Smooth muscle cell (in vitro differentiated cells): ENCODE measurements around the gene SESN1. TPM values are rescaled to one million over a fixed set of nuclear protein-coding genes. Genes with fewer than 3 reads are reported as not detected.

Source experiments
- DNase-seq: peaks from one replicate; lab custom pipeline; 2025; ENCODE audit not compliant: unreplicated experiment; lab: John Stamatoyannopoulos, UW
- H2AFZ ChIP-seq: fragments of 200-600 bp; sonication (generic); 2 replicates; pipeline ENCODE4 v1.6.0; 2016; ENCODE audit warnings: antibody characterized with exemption, low read depth, mild to moderate bottlenecking
- H3F3A ChIP-seq: fragments of 200-600 bp; sonication (generic); 2 replicates; pipeline ENCODE4 v1.6.0; 2017; ENCODE audit warnings: antibody characterized with exemption, low read depth
- H3K27ac ChIP-seq: fragments of 200-600 bp; sonication (generic); 2 replicates; pipeline ENCODE4 v1.5.1; 2016; ENCODE audit warnings: low read depth, mild to moderate bottlenecking
- H3K27me3 ChIP-seq: fragments of 200-600 bp; sonication (generic); 2 replicates; pipeline ENCODE4 v1.6.1; 2016; ENCODE audit warnings: low read depth, mild to moderate bottlenecking
- H3K36me3 ChIP-seq: fragments of 200-600 bp; sonication (generic); 2 replicates; pipeline ENCODE4 v1.5.1; 2016; ENCODE audit warnings: low read depth
- H3K4me1 ChIP-seq: fragments of 200-600 bp; sonication (generic); 2 replicates; pipeline ENCODE4 v1.5.1; 2016; ENCODE audit warnings: low read depth
- H3K4me2 ChIP-seq: fragments of 200-600 bp; sonication (generic); 2 replicates; pipeline ENCODE4 v1.6.0; 2016; ENCODE audit warnings: mild to moderate bottlenecking
- H3K4me3 ChIP-seq: fragments of 200-600 bp; sonication (generic); 2 replicates; pipeline ENCODE4 v1.5.1; 2016; ENCODE audit warnings: mild to moderate bottlenecking
- H3K79me2 ChIP-seq: fragments of 200-600 bp; sonication (generic); 2 replicates; pipeline ENCODE4 v1.6.0; 2016; ENCODE audit warnings: low read depth, mild to moderate bottlenecking
- H3K9ac ChIP-seq: fragments of 200-600 bp; sonication (generic); 2 replicates; pipeline ENCODE4 v1.6.0; 2016; ENCODE audit warnings: low read depth
- H3K9me3 ChIP-seq: fragments of 200-600 bp; sonication (generic); replicated peaks from 2 replicates; pipeline ENCODE4 v1.5.1; 2016; ENCODE audit warnings: low read depth
- H4K20me1 ChIP-seq: fragments of 200-600 bp; sonication (generic); 2 replicates; pipeline ENCODE4 v1.6.0; 2016; ENCODE audit warnings: low read depth
- WGBS: methylation state at CpG from one replicate; pipeline ENCODE4 v1.1.7; 2016; ENCODE audit warnings: low lambda C conversion rate; 5-methylcytosine and 5-hydroxymethylcytosine counted together
- polyA plus RNA-seq: library from polyadenylated mRNA; unstranded; fragments of >200 nt; fragmentation: Nextera tagmentation; extraction: Ambion mirVana; gene quantifications from 2 replicates; pipeline ENCODE4 v1.2.1, GENCODE V29; 2016
- total RNA-seq: library from RNA; depleted of rRNA; stranded (reverse); fragments of >200 nt; gene quantifications from 2 replicates; pipeline ENCODE4 v1.2.3, GENCODE V29; 2014
- TF ChIP-seq, protein P1 (sequence below): fragments of 200-600 bp; sonication (generic); IDR thresholded peaks from 2 replicates; pipeline ENCODE4 v1.5.1; 2017; ENCODE audit warnings: borderline replicate concordance, mild to moderate bottlenecking, antibody characterized with exemption; ENCODE audit not compliant: insufficient read depth, poor library complexity, severe bottlenecking

The SESN1 gene
- total and polyA plus RNA-seq, 2 experiments from 2014 or later: 24.1 to 38.7 TPM

DNA sequence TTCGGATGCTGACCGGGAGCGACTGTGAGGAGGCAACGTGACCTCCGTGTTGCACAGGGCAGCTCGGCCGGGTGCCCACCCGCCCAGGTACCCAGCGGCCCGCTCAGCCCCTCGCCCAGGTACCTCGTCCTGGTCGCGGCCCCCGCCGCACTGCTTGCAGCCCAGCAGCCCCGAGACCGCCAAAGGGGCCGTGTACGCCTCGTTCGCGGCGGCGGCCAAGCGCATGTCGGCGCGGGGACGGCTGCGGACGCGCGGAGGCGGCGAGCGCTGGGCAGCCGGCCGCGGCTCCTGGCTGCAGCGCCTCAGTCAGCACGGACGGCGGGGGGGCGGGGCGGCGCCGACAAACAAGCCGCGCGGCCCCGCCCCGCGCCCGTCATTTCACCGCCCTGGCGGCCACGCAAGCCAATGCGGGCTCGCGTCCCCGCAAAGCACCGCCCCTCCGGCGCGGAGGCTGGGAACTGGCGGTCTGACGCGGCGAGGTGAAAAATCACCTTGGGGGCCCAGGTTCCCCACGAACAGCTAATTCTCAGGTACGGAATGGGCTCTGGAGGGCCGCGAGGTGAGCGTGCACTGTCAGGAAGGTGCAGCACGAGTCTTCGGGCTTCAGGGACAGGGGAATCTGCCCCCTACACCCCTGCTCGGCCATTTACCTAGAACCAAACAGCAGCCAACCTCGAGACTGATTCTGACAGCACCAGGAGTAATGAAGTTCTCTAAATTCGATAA is 85.2 kb downstream of the SESN1 start:
- peak overlapping the region; percentile 97 for H2AFZ ChIP-seq
- peaks cover 44% of the 10 kb centered on the region for H3K79me2 ChIP-seq
- H3K4me2 ChIP-seq: peak overlapping the region; percentile 99
- H3K4me3 ChIP-seq: peak overlapping the region; percentile 81
- peak; percentile 68 for DNase-seq
- no peaks in the 10 kb centered on the region for H3K27me3 ChIP-seq
- peaks cover 40% of the 10 kb centered on the region for H4K20me1 ChIP-seq
- TF ChIP-seq, protein P1, sequence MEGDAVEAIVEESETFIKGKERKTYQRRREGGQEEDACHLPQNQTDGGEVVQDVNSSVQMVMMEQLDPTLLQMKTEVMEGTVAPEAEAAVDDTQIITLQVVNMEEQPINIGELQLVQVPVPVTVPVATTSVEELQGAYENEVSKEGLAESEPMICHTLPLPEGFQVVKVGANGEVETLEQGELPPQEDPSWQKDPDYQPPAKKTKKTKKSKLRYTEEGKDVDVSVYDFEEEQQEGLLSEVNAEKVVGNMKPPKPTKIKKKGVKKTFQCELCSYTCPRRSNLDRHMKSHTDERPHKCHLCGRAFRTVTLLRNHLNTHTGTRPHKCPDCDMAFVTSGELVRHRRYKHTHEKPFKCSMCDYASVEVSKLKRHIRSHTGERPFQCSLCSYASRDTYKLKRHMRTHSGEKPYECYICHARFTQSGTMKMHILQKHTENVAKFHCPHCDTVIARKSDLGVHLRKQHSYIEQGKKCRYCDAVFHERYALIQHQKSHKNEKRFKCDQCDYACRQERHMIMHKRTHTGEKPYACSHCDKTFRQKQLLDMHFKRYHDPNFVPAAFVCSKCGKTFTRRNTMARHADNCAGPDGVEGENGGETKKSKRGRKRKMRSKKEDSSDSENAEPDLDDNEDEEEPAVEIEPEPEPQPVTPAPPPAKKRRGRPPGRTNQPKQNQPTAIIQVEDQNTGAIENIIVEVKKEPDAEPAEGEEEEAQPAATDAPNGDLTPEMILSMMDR: no peak
- H3K4me1 ChIP-seq: peaks cover 25% of the 10 kb centered on the region
- peak overlapping the region; percentile 84 for H3K9ac ChIP-seq
- peak overlapping the region; percentile 92 for H3K27ac ChIP-seq
- under 1% methylated on average over 71 of the region's 80 CpGs for WGBS
- H3K36me3 ChIP-seq: no peaks in the 10 kb centered on the region
- H3F3A ChIP-seq: no peaks in the 10 kb centered on the region
- no peaks in the 10 kb centered on the region for H3K9me3 ChIP-seq

DNA sequence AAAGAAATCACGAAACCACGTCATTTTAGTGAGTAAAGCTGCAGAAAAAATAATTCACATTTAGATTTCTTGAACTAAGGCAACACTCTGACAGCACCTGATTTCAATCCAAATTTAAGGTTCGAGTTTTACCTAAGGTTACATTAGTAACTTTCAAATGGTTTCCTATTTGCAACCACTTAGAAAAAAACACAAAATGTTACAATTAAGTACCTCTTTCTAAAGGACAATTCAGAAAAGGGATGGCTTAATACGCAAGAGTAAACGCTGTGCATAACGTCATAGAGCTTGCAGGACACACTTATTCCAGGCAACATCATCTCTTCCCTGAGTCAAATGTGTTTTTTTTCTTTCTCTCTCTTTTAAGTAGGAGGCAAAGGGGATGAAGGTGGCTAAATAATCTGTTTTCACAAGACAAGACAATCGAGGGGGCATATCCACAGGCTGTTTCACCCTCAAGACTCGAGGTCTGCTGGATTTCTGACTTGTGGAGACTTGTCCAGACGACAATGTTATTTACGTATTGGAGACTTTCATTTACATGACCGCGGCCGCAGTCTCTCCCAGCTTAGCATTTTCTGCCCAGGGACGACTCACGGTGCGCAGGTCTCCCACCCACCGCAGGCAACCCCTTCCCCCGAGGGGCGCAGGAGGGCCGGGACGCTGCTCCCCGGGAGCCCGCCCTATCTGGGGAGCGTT is 86.0 kb downstream of the SESN1 start:
- Histone ChIP-seq H3K9me3 (no peaks in the 10 kb centered on the region), H3K79me2 (peaks cover 51% of the 10 kb centered on the region), H3K27ac (peak overlapping the region; percentile 92), H3K4me1 (peaks cover 25% of the 10 kb centered on the region), H3K4me3 (peak overlapping the region; percentile 81), H3K9ac (peak overlapping the region; percentile 84), H3K4me2 (peak overlapping the region; percentile 96), H3K27me3 (no peaks in the 10 kb centered on the region), H3F3A (no peaks in the 10 kb centered on the region), H4K20me1 (peaks cover 46% of the 10 kb centered on the region), H3K36me3 (no peaks in the 10 kb centered on the region), H2AFZ (peak overlapping the region; percentile 97)
- DNase-seq: no peak
- WGBS: 5% methylated on average over 23 of the region's 24 CpGs
- TF ChIP-seq, protein P1: no peak

DNA sequence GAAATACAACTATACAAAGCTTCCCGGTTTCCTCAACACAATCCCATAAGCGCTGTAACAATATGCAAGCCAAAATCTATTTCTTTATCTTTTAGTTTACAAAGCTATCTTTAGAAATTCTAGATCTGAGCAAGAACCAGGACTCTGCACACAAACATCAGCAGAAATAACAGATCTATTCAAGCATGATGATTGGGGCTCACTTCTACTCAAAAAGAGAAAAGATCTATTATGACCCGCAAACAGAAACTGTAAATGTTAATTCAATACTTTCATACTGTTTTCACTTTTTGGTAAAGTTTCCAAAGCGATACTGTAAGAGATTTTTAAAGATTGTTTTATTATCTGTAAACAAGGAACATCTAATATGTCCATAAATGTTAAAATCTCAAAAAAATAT is 86.6 kb downstream of the SESN1 start:
- DNase-seq: no peak
- Histone ChIP-seq H3K9ac (peak overlapping the region; percentile 84), H3K27me3 (no peaks in the 10 kb centered on the region), H3K79me2 (peaks cover 58% of the 10 kb centered on the region), H3K4me1 (peaks cover 25% of the 10 kb centered on the region), H3K4me3 (peak overlapping the region; percentile 81), H3K9me3 (no peaks in the 10 kb centered on the region), H4K20me1 (peaks cover 52% of the 10 kb centered on the region), H3F3A (no peaks in the 10 kb centered on the region), H3K27ac (peak overlapping the region; percentile 92), H2AFZ (peak overlapping the region; percentile 97), H3K4me2 (peak overlapping the region; percentile 96), H3K36me3 (no peaks in the 10 kb centered on the region)
- TF ChIP-seq, protein P1: no peak
- 74% methylated on average over 4 of the region's 4 CpGs for WGBS
